Suppressor macrophage treated with lipopolysaccharide for 4 hours (primary cell): ENCODE data around the gene KRT75.
A peak's percentile ranks its signal among the peaks of the same experiment; 100 is the strongest.

Experiments used
- DNase-seq: peaks from one replicate; pipeline ENCODE4 v3.0.0-alpha.2; 2020

The KRT75 gene

DNA sequence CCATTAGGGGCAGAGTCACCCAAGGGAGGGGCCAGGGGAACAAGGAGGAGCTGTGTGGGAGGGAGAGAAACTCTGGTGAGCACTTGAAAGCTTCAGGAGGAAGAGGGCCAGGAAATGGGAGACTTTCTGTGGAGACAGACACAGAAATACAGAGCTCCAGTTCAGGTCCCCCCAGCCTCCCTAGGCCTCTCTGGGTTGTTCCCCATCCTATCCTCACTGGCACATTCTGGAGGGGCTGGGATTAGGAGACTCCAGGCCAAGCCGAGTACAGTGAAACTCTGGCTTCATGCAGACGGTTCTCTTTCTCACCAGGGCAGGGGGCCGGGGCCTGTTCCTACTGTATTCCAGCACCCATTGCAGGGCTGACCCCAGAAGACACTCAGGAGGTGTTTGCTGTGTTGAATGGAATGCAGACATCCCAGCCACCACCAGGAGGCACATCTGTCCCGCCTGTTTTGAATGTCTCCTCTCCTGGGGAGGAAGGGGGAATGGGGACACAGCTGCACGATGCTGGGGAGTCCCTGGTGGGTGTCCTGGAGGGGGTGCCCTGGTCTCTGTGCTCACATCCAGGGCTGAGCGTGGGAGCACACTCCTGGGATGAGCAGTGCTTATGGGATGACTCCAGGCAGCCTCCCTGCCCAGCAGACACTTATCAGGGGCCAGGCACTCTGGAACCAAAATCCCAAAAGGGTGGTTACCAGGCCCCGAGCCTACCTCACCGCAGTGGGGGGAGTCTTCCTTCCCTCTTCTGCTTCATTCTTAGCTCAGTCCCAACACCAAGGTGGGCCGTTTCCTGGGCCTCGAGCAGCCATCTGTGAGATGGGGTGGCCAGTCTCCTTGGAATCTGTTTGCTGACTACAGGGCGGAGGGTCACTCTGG, 43.2 kb downstream of the KRT75 start:
- DNase-seq = peak; percentile 16

DNA sequence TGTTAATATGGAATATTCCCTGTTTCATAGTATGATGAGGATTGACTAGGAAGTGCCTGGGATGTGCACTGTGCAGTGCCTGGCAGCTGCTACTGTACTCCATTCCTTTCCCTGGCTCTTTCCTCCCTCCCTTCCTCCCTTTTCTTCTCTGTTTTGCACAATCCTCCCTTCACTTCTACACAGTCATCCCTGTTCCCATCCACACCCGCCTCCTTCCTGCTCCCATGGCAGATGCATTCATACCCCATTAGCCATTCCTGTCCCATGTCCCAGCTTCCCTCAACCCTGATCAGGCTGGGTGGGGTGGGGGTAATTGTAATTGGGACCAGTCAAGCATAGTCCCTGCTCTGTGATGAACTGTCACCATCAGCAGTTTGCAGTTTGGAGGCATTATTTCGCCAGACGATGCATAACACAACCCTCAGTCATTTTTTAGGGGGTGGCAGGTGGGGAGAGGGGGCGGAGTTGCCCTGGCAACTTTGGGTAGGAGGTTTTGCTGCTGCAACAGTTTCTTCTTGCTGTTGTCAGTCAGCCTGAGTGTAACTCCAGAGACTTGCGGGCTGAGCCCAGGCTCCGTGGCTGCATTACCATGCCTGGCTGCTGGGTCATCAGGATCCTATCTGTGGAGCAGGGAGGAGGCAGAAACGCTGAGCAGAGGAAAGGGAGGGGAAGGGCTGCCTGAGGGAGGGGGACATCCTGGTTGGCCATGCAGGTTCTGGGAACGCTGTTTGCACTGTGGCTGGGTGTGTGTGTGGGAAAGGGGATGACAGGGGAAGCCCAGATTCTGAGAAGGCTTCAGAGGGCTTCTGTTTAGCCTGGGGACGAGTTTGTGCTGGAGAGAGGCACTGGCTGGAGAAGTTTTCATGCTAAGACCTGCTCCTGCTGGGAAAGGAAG, 44.6 kb downstream of the KRT75 start:
- no peak for DNase-seq

DNA sequence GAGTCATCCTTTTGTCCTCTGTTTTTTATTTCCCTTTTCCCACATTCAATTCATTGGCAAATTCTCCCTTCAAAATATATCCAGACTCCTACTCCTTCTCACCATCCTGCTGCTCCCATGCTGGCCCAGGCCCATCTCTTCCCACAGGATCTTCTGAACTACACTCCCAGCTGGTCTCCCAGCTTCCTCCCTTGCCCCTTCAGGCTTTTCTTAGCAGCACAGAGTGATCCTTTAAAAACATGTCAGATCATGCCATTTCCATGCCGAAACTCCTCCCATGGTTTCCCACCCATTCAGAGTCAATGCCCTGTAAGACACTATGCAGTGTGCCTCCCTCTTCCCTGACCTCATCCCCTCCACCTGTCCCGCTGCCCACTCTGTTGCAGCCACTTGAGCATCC, 46.3 kb downstream of the KRT75 start:
- DNase-seq = no peak

DNA sequence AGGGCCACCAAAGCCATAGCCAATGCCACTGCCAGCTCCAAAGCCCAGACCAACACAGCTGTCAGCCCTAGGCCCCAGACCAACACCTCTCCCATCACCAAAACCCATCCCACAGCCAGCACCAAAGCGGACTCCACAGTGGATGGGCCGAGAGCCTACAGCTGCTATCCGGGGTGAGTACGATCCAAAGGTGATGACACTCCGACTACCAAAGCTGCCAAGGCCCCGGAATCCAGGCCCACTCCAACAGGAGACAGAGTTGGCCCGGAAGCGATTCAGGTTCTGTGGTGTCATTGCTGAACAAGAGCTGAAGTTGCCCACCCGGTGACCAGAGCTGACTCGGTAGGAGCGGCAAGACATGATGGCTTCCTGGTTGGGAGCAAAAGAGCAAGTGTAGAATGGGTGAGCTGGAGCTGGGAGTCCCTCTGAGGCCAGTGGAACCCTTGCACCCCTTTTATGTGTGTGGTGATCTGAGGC, 48.9 kb downstream of the KRT75 start, which contains the start of gene KRT84:
Gene KRT84 (minus strand): TSS at position 427 of the 477 bp plus-strand sequence. CDS start 67 bp downstream, at position 360.
- DNase-seq = no peak

DNA sequence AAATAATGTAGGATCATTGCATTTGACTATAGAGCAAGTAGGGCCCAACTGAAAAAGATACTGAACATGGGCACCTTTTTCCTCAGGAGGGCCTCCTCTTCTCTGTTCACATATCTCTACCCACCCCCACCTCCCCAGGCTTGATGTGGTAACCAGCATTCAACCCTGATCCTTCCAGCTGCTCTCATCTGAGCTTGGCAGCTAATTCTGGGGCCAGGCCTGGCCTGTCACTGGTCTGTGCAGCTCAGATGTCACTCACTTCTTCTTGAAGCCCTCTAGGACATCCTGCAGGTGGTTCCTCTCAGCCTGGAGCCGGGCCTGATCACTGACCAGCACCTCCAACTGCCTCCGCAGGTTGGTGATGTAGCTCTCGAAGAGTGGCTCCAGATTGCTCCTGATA, 50.8 kb downstream of the KRT75 start:
- DNase-seq = no peak

DNA sequence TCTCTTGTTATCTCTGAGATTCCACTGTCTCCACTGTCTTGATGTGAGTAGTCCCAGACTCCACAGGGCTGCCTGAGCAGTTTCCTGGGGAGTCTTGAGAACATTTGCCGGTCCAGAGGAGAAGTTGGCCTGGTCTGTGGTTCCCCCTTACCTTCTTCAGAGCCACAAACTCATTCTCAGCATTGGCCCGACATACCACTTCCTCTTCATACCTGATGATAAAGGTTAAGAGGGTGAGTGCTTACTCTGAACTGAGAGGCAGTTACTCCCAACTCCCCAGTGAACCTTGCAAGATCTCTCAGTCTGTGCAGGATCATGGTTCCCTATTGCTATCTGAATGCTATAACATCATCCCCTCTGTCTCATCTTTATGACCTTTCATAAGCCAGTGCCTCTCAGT, 51.3 kb downstream of the KRT75 start:
- DNase-seq = peak; percentile 6

DNA sequence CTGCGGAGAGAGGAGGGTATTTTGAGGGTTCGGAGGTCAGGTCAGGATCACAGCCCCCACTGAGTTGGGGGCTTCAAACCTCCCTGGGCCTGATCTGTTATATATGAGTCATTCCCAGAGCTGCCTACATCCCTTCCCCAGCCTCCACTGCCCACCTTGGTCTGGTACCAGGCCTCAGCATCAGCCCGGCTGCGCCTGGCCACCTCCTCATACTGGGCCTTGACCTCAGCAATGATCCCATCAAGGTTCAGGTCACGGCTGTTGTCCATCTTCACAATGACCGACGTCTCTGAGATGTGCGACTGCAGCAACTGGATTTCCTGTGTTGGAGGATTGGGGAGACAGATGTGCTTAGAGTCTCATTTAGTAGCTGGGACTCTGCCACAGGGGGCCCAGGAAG, 53.0 kb downstream of the KRT75 start:
- DNase-seq = no peak

DNA sequence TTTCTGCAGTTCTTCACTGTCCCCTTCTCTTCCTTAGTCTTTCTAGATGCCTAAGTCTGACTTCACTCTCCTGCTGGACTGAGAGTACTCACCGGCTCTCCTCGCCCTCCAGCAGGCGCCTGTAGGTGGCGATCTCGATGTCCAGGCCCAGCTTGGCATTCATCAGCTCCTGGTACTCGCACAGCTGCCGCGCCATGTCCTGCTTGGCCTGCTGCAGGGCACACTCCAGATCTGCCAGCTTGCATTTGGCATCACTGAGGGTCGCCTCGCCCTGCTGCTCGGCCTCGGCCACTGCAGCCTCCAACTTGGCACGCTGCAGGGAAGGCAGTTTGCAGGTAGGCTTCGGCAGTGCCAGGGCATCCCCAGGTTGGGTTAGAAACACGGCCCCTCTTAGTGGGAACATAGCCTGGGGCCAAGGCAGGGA, 53.9 kb downstream of the KRT75 start:
- peak; percentile 30 for DNase-seq

DNA sequence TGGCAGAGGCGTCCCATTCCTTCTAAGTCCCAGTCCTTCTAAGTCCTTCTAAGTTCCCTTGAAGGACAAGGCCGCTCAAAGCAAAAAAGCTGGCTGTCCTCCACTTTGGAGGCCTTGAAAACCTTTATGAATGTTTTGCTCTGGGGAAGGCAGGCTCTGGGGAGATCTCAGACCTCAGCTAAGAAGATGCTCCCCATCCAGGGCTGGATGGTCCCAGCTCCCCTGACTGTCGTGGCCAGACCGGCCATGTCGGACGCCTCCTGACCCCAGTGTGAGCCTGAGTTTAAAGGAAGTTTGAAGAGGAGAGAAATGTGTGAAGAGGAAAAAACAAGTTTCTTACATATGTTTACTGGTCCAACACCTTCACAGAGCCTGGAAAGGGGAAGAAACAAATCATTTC, 54.6 kb downstream of the KRT75 start:
- no peak for DNase-seq

DNA sequence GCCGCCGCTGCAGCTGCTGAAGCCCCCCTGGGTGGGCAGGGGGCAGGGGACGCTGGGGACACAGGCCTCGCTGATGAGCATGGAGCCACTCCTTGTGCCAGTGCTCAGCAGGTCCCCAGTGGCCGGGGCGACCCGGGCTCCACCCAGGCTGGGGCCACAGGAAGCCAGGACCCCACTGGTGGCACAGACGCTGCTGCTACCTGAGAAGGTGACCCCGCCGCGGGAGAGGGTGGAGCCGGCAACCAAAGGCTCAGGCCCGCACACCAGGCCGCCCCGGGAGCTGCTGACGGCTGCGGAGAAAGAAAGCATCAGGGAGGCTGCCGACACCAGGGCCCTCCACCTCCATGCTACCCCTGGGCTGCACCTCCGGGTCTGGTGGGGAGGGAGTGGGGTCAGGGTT, 56.1 kb downstream of the KRT75 start:
- no peak for DNase-seq

DNA sequence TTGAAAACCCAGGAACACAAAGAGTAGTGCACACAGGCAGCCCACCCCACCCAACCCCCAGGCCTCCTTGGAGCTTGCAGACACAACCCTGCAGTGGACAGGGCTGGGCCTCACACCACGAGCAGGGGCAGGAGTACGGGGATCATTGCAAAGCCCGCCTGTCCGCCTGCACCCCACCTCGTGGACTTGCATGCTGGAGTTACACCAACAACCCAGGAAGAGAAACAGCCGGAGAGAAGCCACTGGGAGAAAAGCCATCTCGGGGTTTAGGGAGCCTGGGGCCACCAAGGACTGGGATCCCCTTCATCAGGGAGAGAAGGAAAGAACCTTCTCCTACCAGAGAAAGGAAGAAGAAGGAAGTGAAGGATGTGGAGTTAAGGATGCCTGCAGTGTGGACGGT, 56.9 kb downstream of the KRT75 start:
- DNase-seq = no peak
